ENCODE data around the gene HLA-DOB. TPM values are rescaled to one million over a fixed set of nuclear protein-coding genes. Genes with fewer than 3 reads are reported as not detected.
"Not testable (repeated sequence)": the region's sequence is repeated elsewhere in the genome, so short reads cannot be mapped to it uniquely, and the experiment has no call there.

Gene HLA-DOB
- total RNA-seq, 1 donor from 2014 or later: not detected

- no peak for ATAC-seq
- no peak for DNase-seq (ENCODE audit: low spot score)
These were observed 806 bp downstream of the HLA-DOB start for GRCh38 chr6:32815996-32816395.

GRCh38 chr6:32815115-32815514 is 1.7 kb downstream of the HLA-DOB start:
- ATAC-seq (no peak), DNase-seq (ENCODE audit: low spot score) (no peak)

- no peak for ATAC-seq
These were observed 2.7 kb downstream of the HLA-DOB start for GRCh38 chr6:32814145-32814544.

GRCh38 chr6:32809171-32809570 is 7.6 kb downstream of the HLA-DOB start:
- ATAC-seq (no peak), DNase-seq (ENCODE audit: low spot score) (no peak)

More at GRCh38 chr6:32814145-32814544, 2.7 kb downstream of the HLA-DOB start:
- DNase-seq (ENCODE audit: low spot score): no peak

GRCh38 chr6:32807020-32807580 is 9.7 kb downstream of the HLA-DOB start:
- ATAC-seq (no peak), DNase-seq (ENCODE audit: low spot score) (no peak)

- not testable (repeated sequence) for ATAC-seq; DNase-seq (ENCODE audit: low spot score)
These were observed 11.4 kb downstream of the HLA-DOB start for GRCh38 chr6:32805404-32805803.

GRCh38 chr6:32803416-32803815 is 13.4 kb downstream of the HLA-DOB start:
- DNase-seq (ENCODE audit: low spot score): no peak
- ATAC-seq: no peak

GRCh38 chr6:32799740-32800139 is 17.1 kb downstream of the HLA-DOB start:
- ATAC-seq (no peak), DNase-seq (ENCODE audit: low spot score) (no peak)

- no peak for DNase-seq (ENCODE audit: low spot score)
- no peak for ATAC-seq
These were observed 17.6 kb downstream of the HLA-DOB start for GRCh38 chr6:32799168-32799567.

- ATAC-seq (peak; percentile 97), DNase-seq (ENCODE audit: low spot score) (peak; percentile 73)
These were observed 19.7 kb downstream of the HLA-DOB start for GRCh38 chr6:32796848-32797776.

GRCh38 chr6:32794510-32794909 is 22.3 kb downstream of the HLA-DOB start:
- no peak for DNase-seq (ENCODE audit: low spot score)
- peak; percentile 10 for ATAC-seq

- ATAC-seq (no peak), DNase-seq (ENCODE audit: low spot score) (no peak)
These were observed 23.8 kb downstream of the HLA-DOB start for GRCh38 chr6:32792901-32793435.

- no peak for ATAC-seq
- no peak for DNase-seq (ENCODE audit: low spot score)
These were observed 26.5 kb downstream of the HLA-DOB start for GRCh38 chr6:32790306-32790705.

- no peak for DNase-seq (ENCODE audit: low spot score)
- peak; percentile 95 for ATAC-seq
These were observed 30.8 kb downstream of the HLA-DOB start for GRCh38 chr6:32785781-32786533.

- ATAC-seq; DNase-seq (ENCODE audit: low spot score): not testable (repeated sequence)
These were observed 33.9 kb downstream of the HLA-DOB start for GRCh38 chr6:32782923-32783322.

- ATAC-seq: no peak
These were observed 37.8 kb downstream of the HLA-DOB start for GRCh38 chr6:32779036-32779435.

GRCh38 chr6:32775071-32775470 is 41.7 kb downstream of the HLA-DOB start:
- DNase-seq (ENCODE audit: low spot score): no peak
- ATAC-seq: no peak

More at GRCh38 chr6:32779036-32779435, 37.8 kb downstream of the HLA-DOB start:
- DNase-seq (ENCODE audit: low spot score): no peak

- DNase-seq (ENCODE audit: low spot score) (no peak), ATAC-seq (no peak)
These were observed 42.4 kb downstream of the HLA-DOB start for GRCh38 chr6:32774426-32774825.

GRCh38 chr6:32772656-32773055 is 44.1 kb downstream of the HLA-DOB start:
- no peak for DNase-seq (ENCODE audit: low spot score)

GRCh38 chr6:32764048-32764447 is 52.8 kb downstream of the HLA-DOB start:
- DNase-seq (ENCODE audit: low spot score) (no peak), ATAC-seq (no peak)

More at GRCh38 chr6:32772656-32773055, 44.1 kb downstream of the HLA-DOB start:
- ATAC-seq: no peak

- DNase-seq (ENCODE audit: low spot score) (no peak), ATAC-seq (no peak)
These were observed 53.4 kb downstream of the HLA-DOB start, which contains the start of gene HLA-DQB2 for GRCh38 chr6:32763421-32763820. Gene HLA-DQB2, minus strand, starts transcription at chr6:32763532. Its CDS starts 62 bp downstream, at chr6:32763470.
